Measurements from ENCODE around the gene TUBB2A. TPM values are rescaled to one million over a fixed set of nuclear protein-coding genes. Genes with fewer than 3 reads are reported as not detected.
A peak's percentile ranks its signal among the peaks of the same experiment; 100 is the strongest.
"Not testable (repeated sequence)": the region's sequence is repeated elsewhere in the genome, so short reads cannot be mapped to it uniquely, and the experiment has no call there.

The TUBB2A gene
- total RNA-seq, 1 experiment from 2014 or later = 169 TPM

DNA sequence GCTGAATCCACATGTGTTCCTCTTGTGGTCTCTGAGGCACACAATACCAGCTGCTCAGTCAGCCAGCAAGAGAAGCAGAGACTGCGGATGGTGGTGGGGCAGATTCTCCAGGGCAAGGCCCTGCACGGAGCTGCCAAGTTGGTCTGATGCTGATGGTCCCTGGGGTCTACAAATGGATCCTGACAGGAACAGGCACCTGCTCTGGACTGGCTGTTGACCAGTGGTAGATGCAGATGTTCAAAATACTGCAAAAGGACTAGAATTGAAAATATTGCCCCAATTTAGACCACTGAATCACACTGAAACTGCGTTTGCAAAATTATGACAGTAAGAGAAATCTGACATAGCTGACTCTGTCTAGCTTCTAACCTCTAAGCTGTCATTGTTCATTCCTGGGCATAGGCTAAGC lies 29.6 kb upstream of the TUBB2A start:
- in situ Hi-C loops (cut with HindIII; ENCODE audit: low sequenced_read_pairs) = no loop called here

DNA sequence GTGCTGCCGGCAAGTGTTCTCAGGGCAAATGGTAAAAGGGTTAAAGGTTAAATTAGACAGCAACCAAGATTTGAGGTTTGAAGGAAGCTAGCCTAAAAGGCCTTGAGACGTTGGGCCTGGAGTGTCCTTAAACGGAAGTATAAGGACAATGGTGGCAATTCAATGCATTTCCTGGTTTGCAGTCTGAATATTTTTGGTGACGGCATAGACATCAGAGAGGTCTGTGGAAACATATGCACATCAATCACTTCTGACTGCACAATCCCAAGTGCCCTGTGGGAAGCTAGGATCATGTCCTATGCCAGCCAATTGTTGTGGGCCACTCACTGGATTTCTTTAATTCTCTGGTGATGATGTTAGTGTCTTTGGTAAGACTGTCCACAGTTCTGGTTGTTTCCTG lies 25.7 kb upstream of the TUBB2A start:
- in situ Hi-C loops (cut with HindIII; ENCODE audit: low sequenced_read_pairs) = no loop called here
- no peak for DNase-seq (ENCODE audit: low spot score)

More for the DNA sequence above, 29.6 kb upstream of the TUBB2A start:
- no peak for DNase-seq (ENCODE audit: low spot score)

DNA sequence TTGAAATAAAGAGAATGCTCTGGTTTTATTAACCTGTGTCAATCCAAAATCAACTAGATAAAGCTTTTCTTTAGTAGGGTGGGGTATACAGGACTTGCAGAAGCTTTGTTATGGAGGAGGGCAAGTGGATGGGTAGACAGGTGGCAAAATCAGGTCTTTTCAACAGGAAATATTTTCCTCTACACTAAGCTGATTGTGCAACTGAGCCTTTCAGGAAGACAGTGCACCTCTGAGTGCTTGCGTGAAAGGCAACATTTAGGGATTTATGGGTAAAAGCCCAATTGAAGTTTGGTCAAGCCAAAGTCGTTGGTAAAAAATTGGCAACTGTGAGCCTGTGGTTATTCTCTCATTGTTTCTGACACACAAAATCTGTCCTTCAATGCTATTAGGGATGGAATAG lies 23.8 kb upstream of the TUBB2A start:
- in situ Hi-C loops (cut with HindIII; ENCODE audit: low sequenced_read_pairs) = no loop called here

DNA sequence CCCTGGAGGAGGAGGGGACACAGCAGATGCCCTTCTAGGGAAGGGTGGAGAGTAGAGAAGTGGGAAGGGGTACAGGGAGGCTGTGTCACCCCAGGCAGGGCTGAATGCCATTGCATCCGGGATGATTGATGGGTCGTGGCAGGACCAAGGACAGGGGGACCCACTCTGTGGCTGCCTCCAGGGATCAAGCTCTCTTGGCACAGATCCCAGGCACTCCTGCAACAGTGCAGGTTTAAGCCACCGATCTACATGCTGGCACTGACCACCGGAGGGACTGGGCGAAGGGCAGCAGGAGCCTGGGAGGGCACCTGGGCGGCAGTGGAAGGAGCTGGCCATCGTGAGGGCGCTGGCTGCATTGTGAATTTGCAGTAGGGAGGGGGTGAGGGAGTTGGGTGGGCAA lies 22.6 kb upstream of the TUBB2A start:
- in situ Hi-C loops (cut with HindIII; ENCODE audit: low sequenced_read_pairs); DNase-seq (ENCODE audit: low spot score): not testable (repeated sequence)

More for the DNA sequence above, 23.8 kb upstream of the TUBB2A start:
- no peak for DNase-seq (ENCODE audit: low spot score)

DNA sequence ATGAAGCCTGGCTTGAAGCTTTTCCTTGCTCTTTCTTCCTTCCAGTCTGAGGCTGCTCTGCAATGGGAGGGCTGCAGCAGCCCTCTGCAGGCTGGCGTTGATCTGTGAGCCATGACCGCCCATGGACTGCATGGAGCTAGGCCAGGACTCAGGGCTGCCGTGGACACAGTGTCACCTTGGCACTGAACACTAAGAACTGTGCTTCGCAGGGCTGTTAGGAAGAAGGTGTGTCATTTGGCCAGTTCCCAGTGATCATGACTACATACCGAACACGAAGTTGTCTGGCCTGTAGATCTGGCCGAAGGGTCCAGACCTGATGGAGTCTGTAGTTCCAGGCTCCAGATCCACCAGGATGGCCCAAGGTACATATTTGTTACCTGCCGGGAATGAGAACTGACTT lies 21.3 kb upstream of the TUBB2A start:
- peak; percentile 76 for DNase-seq (ENCODE audit: low spot score)
- in situ Hi-C loops (cut with HindIII; ENCODE audit: low sequenced_read_pairs) = not testable (repeated sequence)

DNA sequence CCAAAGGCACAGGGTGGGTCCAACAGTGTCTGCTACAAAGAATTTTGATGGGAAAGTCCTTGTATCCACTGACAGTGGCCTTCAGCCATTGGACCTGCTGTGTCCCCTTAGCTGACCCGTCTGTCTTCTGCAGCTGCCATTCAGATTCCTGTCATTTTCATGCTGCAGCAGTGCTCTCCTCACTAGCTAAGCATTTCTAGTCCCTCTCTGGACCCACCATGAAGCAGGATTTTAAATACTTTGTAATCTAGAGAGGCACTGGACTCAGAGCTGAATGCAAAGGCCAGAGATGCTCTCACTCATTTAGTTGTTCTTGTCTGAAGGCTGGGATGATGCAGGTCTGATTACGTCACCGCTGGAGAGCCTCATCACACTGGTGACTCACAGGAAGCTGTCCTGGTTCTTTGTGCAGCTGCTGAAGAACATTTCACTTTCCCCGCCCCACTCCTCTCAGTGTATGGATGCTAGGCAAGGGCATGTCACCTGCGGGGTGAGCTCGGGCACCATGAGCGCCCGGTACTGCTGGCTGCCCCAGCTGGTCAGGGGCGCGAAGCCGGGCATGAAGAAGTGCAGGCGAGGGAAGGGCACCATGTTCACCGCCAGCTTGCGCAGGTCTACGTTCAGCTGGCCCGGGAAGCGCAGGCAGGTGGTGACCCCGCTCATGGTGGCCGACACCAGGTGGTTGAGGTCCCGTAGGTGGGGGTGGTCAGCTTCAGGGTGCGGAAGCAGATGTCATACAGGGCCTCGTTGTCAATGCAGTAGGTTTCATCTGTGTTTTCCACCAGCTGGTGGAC lies 19.4 kb upstream of the TUBB2A start:
- in situ Hi-C loops (cut with HindIII; ENCODE audit: low sequenced_read_pairs) = no loop called here
- no peak for DNase-seq (ENCODE audit: low spot score)

DNA sequence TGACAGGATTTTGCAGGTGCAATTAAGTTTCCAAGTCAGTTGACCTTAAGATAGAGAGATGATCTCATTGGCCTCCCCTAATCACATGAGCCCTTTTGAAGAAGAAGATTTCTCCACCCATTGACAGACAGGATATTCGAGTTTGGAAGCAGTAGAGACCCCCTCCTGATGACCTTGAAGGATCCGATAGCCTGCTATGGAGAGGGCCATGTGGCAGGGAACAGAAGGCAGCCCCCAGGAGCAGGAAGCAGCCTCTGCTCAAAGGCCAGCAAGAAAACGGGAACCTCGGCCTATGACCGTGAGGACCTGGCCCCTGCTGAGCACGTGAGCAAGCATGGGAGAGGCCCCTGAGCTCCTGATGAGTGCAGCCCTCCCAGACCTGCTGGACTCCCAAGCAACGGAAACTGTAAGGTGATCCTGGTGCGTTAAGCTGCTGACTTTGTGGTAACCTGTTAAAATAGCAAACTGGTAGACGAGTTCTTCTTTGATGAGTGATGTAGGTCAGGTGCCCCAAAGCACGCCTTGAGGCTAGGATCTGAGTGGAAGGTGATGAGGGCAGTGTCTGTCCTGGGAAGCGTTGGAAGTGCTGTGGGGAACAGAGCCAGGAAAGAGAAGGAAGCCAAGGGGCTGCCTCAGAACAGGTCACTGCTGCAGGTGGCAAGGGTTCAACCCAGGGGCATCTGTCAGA lies 18.5 kb upstream of the TUBB2A start:
- in situ Hi-C loops (cut with HindIII; ENCODE audit: low sequenced_read_pairs) = no loop called here
- no peak for DNase-seq (ENCODE audit: low spot score)

DNA sequence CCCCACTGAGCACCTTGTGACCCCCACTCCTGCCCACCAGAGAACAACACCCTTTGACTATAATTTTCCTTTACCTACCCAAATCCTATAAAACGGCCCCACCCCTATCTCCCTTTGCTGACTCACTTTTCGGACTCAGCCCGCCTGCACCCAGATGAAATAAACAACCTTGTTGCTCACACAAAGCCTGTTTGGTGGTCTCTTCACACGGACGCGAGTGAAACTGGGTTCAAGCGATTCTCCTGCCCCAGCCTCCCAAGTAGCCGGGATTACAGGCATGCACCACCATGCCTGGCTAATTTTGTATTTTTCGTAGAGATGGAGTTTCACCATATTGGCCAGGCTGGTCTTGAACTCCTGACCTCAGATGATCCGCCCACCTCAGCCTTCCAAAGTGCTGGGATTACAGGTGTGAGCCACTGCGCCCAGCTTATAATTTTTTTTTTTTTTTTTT lies 16.3 kb upstream of the TUBB2A start:
- in situ Hi-C loops (cut with HindIII; ENCODE audit: low sequenced_read_pairs); DNase-seq (ENCODE audit: low spot score): not testable (repeated sequence)

- in situ Hi-C loops (cut with HindIII; ENCODE audit: low sequenced_read_pairs); DNase-seq (ENCODE audit: low spot score): not testable (repeated sequence)
Observed at GRCh38 chr6:3172789-3173188, 15.4 kb upstream of the TUBB2A start.

DNA sequence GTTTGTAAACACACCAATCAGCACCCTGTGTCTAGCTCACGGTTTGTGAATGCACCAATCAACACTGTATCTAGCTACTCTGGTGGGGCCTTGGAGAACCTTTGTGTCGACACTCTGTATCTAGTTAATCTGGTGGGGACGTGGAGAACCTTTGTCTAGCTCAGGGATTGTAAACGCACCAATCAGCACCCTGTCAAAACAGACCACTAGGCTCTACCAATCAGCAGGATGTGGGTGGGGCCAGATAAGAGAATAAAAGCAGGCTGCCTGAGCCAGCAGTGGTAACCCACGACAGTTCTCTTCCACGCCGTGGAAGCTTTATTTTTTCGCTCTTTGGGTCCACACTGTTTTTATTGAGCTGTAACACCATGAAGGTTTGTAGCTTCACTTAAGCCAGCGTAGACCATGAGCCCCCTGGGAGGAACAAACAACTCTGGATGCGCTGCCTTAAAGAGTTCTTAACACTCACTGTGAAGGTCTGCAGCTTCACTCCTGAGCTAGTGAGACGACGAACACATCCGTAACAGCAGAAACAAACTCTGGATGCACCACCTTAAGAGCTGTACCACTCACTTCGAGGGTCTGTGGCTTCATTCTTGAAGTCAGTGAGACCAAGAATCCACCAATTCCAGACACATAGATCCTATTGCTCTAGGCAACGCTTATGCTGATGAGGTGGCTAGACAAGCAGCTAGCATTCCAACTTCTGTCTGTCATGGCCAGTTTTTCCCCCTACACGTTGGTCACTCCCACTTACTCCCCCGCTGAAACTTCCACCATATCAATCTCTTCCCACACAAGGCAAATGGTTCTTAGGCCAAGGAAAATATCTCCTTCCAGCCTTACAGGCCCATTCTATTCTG lies 14.2 kb upstream of the TUBB2A start:
- DNase-seq (ENCODE audit: low spot score); in situ Hi-C loops (cut with HindIII; ENCODE audit: low sequenced_read_pairs): not testable (repeated sequence)

DNA sequence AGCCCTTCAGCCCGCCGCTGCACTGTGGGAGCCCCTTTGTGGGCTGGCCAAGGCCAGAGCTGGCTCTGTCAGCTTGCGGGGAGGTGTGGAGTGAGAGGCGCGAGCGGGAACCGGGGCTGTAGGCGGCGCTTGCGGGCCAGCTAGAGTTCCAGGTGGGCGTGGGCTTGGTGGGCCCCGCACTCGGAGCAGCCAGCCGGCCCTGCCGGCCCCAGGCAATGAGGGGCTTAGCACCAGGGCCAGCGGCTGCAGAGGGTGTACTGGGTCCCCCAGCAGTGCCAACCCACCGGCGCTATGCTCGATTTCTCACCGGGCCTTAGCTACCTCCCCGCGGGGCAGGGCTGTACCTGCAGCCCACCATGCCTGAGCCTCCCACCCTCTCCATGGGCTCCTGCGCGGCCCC lies 13.3 kb upstream of the TUBB2A start:
- DNase-seq (ENCODE audit: low spot score) = not testable (repeated sequence)

GRCh38 chr6:3168046-3168445 lies 10.7 kb upstream of the TUBB2A start:
- DNase-seq (ENCODE audit: low spot score); in situ Hi-C loops (cut with HindIII; ENCODE audit: low sequenced_read_pairs): not testable (repeated sequence)

More for the DNA sequence above, 13.3 kb upstream of the TUBB2A start:
- in situ Hi-C loops (cut with HindIII; ENCODE audit: low sequenced_read_pairs) = not testable (repeated sequence)

DNA sequence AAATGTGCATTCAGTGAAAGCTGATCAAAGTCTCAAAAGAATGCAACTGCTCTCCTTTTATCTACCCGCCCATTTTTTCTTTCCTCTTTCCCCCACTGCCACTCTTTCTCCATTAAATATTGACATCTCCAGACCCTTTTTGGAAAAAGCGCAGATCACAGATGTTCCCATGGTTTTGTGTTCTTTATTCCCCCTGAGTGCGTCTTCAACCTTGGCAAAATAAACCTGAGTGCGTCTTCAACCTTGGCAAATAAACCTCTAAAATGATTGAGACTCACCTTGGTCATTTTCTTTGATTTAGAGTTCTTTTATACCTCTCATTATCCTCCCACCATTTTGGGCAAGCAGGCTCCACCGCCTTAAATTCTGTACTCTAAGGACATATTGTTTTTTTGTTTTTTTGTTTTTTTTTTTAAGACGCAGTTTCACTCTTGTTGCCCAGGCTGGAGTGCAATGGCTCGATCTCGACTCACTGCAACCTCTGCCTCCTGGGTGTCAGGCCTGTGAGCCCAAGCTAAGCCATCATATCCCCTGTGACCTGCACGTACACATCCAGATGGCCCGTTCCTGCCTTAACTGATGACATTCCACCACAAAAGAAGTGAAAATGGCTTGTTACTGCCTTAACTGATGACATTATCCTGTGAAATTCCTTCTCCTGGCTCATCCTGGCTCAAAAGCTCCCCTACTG lies 9.3 kb upstream of the TUBB2A start:
- DNase-seq (ENCODE audit: low spot score); in situ Hi-C loops (cut with HindIII; ENCODE audit: low sequenced_read_pairs): not testable (repeated sequence)

DNA sequence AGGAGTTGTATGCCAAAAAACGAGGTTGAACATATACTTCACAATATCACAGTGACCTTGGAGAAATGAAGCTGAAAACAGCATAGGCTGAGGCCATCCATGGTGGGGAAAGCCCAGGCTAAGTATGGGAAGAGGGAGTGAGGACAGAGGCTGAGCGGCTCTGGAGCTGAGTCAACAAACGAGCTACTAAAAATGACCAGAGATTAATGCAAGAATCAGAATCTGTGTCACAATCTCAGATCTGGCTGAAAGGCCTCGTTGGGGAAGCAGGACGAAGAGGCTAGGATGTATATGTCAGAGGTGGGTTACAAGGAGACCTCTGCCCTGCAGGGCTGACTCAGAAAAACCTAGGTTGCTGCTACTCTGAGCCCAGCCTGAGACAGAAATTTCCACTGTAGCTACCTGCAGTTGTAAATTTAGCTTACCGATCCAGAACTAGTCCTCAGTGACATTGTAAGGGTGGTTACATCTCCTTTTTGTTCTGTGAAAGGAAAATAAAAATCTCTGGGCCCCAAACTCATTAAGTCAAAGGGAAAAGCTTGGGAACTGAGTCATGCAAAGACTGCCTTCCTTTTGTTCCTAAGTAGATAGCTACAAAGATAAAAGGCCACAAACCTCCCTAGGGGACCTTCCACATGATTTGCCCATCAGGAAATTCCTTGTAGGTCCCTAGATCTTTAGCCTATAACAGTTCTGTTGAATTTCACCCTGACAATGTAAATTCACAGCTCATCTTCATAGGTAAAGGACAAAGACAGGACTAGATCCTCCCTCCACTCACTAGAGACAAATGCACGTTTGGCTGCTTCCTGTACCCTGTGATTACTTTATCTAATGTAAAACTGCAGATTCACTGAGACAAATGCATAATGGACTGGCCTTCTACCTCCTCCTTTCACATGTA lies 8.5 kb upstream of the TUBB2A start:
- in situ Hi-C loops (cut with HindIII; ENCODE audit: low sequenced_read_pairs) = no loop called here
- no peak for DNase-seq (ENCODE audit: low spot score)

DNA sequence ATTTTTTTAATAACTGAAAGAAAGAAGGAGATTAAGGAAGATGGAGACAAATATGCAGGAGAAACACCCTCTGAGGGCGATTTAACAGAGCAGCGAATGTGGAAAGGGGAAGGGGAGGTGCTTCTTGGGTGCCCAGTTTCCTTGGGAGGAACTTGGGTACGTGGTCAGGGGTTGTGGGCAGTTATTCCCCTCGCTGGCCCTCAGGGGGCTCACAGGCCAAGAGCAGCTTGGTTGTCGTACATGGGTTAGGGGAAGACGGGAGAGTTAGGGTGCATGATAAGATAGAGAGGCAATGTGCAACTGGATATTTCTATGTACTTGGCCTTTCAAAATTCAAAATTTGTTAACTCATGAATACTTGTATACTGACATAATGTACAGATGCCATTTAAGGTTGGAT lies 7.0 kb upstream of the TUBB2A start:
- in situ Hi-C loops (cut with HindIII; ENCODE audit: low sequenced_read_pairs) = no loop called here

GRCh38 chr6:3163248-3163594 lies 5.9 kb upstream of the TUBB2A start:
- DNase-seq (ENCODE audit: low spot score) = no peak
- in situ Hi-C loops (cut with HindIII; ENCODE audit: low sequenced_read_pairs) = no loop called here

More for the DNA sequence above, 7.0 kb upstream of the TUBB2A start:
- no peak for DNase-seq (ENCODE audit: low spot score)

- peak; percentile 80 for DNase-seq (ENCODE audit: low spot score)
- in situ Hi-C loops (cut with HindIII; ENCODE audit: low sequenced_read_pairs) = no loop called here
Observed at GRCh38 chr6:3162565-3163247, 5.4 kb upstream of the TUBB2A start.

Measured in G401 (cell line).